HFFc6 (cell line): ENCODE measurements around the gene TPR. TPM values are rescaled to one million over a fixed set of nuclear protein-coding genes. Genes with fewer than 3 reads are reported as not detected.
"Not testable (repeated sequence)": the region's sequence is repeated elsewhere in the genome, so short reads cannot be mapped to it uniquely, and the experiment has no call there.

ENCODE experiments used
- DNase-seq: peaks from one replicate; pipeline ENCODE4 v3.0.0-alpha.2; 2018
- H3K27ac Mint-ChIP-seq: 2 replicates; pipeline ENCODE4 v1.8.0; 2020; ENCODE audit warnings: mild to moderate bottlenecking, mixed read lengths
- H3K27me3 Mint-ChIP-seq: 2 replicates; pipeline ENCODE4 v1.8.0; 2021; ENCODE audit warnings: mild to moderate bottlenecking, moderate library complexity, mixed read lengths; ENCODE audit not compliant: insufficient read depth
- H3K36me3 Mint-ChIP-seq: 2 replicates; pipeline ENCODE4 v1.8.0; 2021; ENCODE audit warnings: low read depth, mixed read lengths
- H3K4me1 Mint-ChIP-seq: 2 replicates; pipeline ENCODE4 v1.8.0; 2020; ENCODE audit warnings: low read depth, mixed read lengths
- H3K4me3 Mint-ChIP-seq: 2 replicates; pipeline ENCODE4 v1.8.0; 2020; ENCODE audit warnings: mild to moderate bottlenecking, moderate library complexity, mixed read lengths
- H3K9me3 Mint-ChIP-seq: 2 replicates; pipeline ENCODE4 v1.8.0; 2020; ENCODE audit warnings: mild to moderate bottlenecking, mixed read lengths
- CTCF ChIP-seq: fragments of 200-600 bp; sonication (generic); IDR thresholded peaks from 2 replicates; pipeline ENCODE4 v1.5.0; 2021; ENCODE audit warnings: antibody characterized with exemption, mild to moderate bottlenecking
- total RNA-seq, 6 experiments: library from RNA; stranded (reverse); fragmentation: NEBNext Ultra II Directional; extraction: Animal tissue kit (Norgen Biotek cat#: 25700); gene quantifications; 2 replicates in 1 of 6; 3 replicates in 5 of 6; pipeline ENCODE4 v1.2.3, GENCODE V29; 2021

TPR gene
- total RNA-seq, 6 experiments from 2014 or later = 61.4 to 75.6 (median 62.8) TPM

- DNase-seq = no peak
- no peak for TF ChIP-seq CTCF
- Mint-ChIP-seq H3K9me3 (no peaks in the 10 kb centered on the region), H3K36me3 (peaks cover 28% of the 10 kb centered on the region), H3K4me1 (peaks cover 16% of the 10 kb centered on the region), H3K27ac (no peak overlapping the region), H3K27me3 (no peaks in the 10 kb centered on the region), H3K4me3 (no peak overlapping the region)
These were observed 16.8 kb upstream of the TPR start for GRCh38 chr1:186391841-186392240.

GRCh38 chr1:186390925-186391324 lies 15.9 kb upstream of the TPR start:
- Mint-ChIP-seq H3K4me3 (no peak overlapping the region), H3K36me3 (peaks cover 28% of the 10 kb centered on the region), H3K27me3 (no peaks in the 10 kb centered on the region), H3K27ac (no peak overlapping the region), H3K9me3 (no peaks in the 10 kb centered on the region), H3K4me1 (peaks cover 16% of the 10 kb centered on the region)
- TF ChIP-seq CTCF = no peak
- DNase-seq = no peak

- Mint-ChIP-seq H3K27me3 (no peaks in the 10 kb centered on the region), H3K4me1 (peaks cover 4% of the 10 kb centered on the region; the same call in 1 of the 2 replicates), H3K9me3 (no peaks in the 10 kb centered on the region), H3K27ac (no peak overlapping the region), H3K4me3 (no peak overlapping the region), H3K36me3 (peaks cover 22% of the 10 kb centered on the region)
- DNase-seq = no peak
- no peak for TF ChIP-seq CTCF
These were observed 11.8 kb upstream of the TPR start for GRCh38 chr1:186386725-186387383.

- Mint-ChIP-seq H3K27ac (peak overlapping the region; percentile 99), H3K36me3 (peaks cover 37% of the 10 kb centered on the region), H3K4me1 (peaks cover 35% of the 10 kb centered on the region), H3K9me3 (no peaks in the 10 kb centered on the region), H3K27me3 (peaks cover 2% of the 10 kb centered on the region), H3K4me3 (peak overlapping the region; percentile 99)
- no peak for DNase-seq
- no peak for TF ChIP-seq CTCF
These were observed 871 bp upstream of the TPR start for GRCh38 chr1:186375929-186376319.

- peaks cover 32% of the 10 kb centered on the region for H3K36me3 Mint-ChIP-seq
- peak overlapping the region; percentile 99 for H3K4me3 Mint-ChIP-seq
- H3K9me3 Mint-ChIP-seq = no peaks in the 10 kb centered on the region
- H3K4me1 Mint-ChIP-seq = peaks cover 34% of the 10 kb centered on the region
- H3K27ac Mint-ChIP-seq = peak overlapping the region; percentile 99
- no peak for DNase-seq
- TF ChIP-seq CTCF = no peak
- peaks cover 2% of the 10 kb centered on the region for H3K27me3 Mint-ChIP-seq
These were observed 526 bp downstream of the TPR start for GRCh38 chr1:186374303-186375151.

GRCh38 chr1:186347837-186348691 lies 27.0 kb downstream of the TPR start:
- peaks cover 48% of the 10 kb centered on the region for H3K36me3 Mint-ChIP-seq
- H3K4me1 Mint-ChIP-seq, H3K27ac Mint-ChIP-seq, DNase-seq, H3K4me3 Mint-ChIP-seq, H3K27me3 Mint-ChIP-seq, H3K9me3 Mint-ChIP-seq: not testable (repeated sequence)
